Gastrocnemius medialis (tissue), 4 donors: ENCODE results near the gene INPP5B.

Source experiments
- CTCF ChIP-seq, 5 experiments: fragments of 450-650 bp in 3 of 5; fragments of 200-600 bp in 2 of 5; sonication (generic) in 2 of 5; IDR thresholded peaks in 4 of 5; conservative IDR thresholded peaks in 1 of 5; 1 replicate in 4 of 5; 2 replicates in 1 of 5; pipeline ENCODE4 v1.5.1; 2016 to 2019; ENCODE audit warnings: antibody characterized with exemption in 5 of 5, mild to moderate bottlenecking in 3 of 5, moderate library complexity in 3 of 5
- POLR2A ChIP-seq, 2 donors: fragments of 450-650 bp; IDR thresholded peaks; one replicate each; pipeline ENCODE4 v1.6.1; 2017; ENCODE audit warnings: antibody characterized with exemption in 2 of 2, mild to moderate bottlenecking in 2 of 2, moderate library complexity in 2 of 2

- TF ChIP-seq CTCF (IDR thresholded peaks at IDR 0.05 in 4 of 5, conservative IDR thresholded peaks at IDR 0.05 in 1 of 5) (no peak), POLR2A (IDR thresholded peaks at IDR 0.05) (no peak)
These were observed 122.9 kb downstream of the INPP5B start for GRCh38 chr1:37824001-37824400.
